ENCODE measurements around the gene BCO1.

BCO1 gene

GRCh38 chr16:81232740-81233367 is 5.6 kb upstream of the BCO1 start:
- DNase-seq (ENCODE audit: low spot score), result no peak

- no peak for DNase-seq (ENCODE audit: low spot score)
Observed at GRCh38 chr16:81237282-81237681, 1.2 kb upstream of the BCO1 start.

- DNase-seq (ENCODE audit: low spot score), result no peak
Observed at GRCh38 chr16:81237942-81238295, 570 bp upstream of the BCO1 start.

DNA sequence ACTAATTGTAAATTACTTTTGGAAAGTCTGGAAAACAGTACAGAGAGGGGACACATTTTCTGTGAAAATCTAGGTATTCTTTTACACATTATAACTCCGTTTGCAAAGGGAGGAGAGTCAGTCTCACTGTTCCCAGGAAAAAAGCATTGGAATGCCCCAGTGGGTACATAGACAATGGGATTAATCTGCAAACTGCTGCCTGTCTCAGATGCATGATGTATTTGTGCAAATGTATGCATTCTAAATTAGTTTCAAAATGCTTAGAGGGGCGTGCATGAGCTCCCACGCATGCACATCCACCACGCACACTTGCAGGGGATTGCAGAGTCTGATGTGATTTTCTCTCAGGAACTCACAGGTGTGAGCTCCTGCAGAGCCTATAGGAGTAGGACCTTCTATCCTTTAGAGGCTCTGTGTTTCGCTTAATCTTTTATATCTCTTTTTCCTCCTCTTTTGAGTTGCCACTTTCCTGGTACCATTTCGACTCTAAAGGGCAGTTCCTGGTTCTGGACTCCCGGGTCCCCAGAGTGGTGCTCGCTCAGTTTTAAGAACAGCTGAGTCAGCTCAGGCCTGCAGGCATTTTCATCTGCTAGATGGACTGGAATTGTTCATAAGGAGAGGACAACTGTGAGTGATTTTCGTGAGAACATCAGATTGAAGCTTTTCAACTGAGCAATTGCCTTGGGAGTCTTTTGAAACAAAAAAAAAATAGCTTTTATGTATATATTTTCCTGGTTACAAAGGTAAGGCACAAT is 1.1 kb downstream of the BCO1 start:
- DNase-seq (ENCODE audit: low spot score), result no peak

DNA sequence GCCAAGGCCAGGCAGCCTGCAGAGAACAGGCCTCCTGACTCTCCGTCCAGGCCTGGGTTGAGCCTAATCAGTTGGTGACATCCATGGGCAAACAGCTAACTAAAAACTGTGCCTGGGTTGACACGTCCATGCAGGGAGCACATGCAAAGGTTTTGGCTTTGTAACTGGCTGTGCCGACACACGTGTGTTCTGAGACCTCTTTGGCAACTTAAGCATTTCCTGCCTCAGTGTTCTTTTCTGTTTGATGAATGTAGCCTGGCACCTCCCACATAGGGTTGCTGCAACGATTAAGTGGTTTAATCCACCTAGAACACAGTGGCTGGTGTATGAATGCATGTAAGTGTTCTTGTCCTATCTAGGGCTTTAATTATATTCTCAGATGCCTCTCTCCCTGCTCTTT is 3.2 kb downstream of the BCO1 start:
- DNase-seq (ENCODE audit: low spot score), result no peak

GRCh38 chr16:81242977-81243618 is 4.6 kb downstream of the BCO1 start:
- DNase-seq (ENCODE audit: low spot score), result no peak

- DNase-seq (ENCODE audit: low spot score), result no peak
Observed at GRCh38 chr16:81243942-81244341, 5.5 kb downstream of the BCO1 start.

DNA sequence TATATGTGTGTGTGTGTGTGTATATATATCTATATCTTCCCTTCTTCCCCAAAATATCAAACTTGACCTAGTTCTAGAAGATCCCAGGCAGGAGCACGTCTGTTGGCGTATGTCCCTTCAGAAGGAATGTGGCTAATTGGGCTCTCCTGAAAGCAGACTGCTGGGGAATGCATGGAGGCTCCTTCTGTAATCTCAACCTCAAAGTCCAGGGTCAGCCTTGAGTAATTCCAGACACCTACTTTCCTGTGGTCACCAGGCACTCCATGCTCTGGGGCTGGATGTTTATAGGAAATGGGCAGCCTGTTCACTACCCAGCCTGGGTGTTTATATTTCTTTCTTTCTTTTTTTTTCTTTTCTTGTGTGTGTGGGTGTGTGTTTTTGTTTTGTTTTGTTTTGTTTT is 13.4 kb downstream of the BCO1 start:
- DNase-seq (ENCODE audit: low spot score), result no peak

DNA sequence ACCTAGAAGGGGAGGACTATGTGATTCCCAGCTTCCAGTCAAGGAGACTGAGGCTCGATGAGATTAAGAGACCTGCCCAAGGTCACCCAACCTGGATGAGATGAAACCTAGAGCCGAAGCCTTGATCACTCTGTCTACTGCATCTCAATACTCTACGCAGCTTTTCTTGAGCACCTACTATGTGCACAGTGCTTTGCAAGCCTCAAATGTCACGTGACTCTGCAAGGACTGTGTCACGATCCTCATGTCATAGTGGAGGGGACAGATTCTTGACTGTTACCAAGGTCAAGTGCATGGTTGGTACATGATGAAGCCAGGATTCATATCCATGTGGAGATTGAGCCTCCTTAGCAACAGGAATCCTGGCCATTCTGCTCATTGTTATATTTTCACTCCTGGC is 14.7 kb downstream of the BCO1 start:
- DNase-seq (ENCODE audit: low spot score), result no peak

GRCh38 chr16:81254922-81255526 is 16.5 kb downstream of the BCO1 start:
- DNase-seq (ENCODE audit: low spot score), result no peak

DNA sequence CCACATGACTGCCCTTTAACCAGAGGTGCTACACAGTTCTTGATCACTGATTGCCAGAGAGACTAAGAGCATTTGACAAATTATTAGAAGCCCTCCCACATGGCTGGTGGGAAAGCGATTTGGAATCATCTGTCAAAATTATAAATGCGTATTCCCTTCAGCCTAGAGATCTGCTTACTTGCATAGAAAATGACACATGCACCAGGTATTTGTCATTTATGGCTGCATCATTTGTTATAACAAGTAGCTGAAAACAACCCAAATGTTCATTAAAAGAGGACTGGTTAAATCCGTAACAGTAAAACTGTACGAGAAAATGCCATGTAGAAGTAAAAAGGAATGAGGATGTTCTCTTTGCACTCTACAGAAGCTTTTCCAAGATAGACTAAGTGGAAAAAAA is 21.4 kb downstream of the BCO1 start:
- no peak for DNase-seq (ENCODE audit: low spot score)

DNA sequence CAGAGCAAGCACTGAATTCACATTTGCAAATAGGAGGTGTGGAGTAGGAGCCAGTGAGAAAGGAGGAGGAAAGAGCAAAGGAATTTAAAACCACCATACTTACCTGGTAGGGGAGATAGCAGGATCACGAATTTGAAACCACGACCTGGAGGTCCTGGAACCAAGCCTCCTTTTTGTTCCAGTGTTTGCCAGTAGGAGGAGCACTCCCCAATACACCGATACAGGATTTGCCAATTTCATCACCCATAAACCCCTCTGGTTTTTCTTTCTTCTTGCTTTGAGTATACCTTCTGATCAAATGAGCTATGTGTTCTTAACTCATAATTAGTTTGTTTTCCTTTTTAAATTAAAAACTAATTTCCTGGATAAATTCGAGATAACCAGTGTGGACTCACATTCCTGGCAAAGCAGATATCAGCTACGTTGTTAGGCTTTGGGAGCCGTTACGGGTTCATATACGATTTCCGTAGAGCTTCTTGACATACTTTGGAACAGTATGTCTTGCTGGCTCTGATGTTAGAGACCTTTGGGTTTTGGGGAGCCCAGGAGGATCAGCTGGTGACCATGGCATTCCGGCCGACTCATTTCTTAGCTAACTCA is 22.7 kb downstream of the BCO1 start:
- peak; percentile 27 for DNase-seq (ENCODE audit: low spot score)

DNA sequence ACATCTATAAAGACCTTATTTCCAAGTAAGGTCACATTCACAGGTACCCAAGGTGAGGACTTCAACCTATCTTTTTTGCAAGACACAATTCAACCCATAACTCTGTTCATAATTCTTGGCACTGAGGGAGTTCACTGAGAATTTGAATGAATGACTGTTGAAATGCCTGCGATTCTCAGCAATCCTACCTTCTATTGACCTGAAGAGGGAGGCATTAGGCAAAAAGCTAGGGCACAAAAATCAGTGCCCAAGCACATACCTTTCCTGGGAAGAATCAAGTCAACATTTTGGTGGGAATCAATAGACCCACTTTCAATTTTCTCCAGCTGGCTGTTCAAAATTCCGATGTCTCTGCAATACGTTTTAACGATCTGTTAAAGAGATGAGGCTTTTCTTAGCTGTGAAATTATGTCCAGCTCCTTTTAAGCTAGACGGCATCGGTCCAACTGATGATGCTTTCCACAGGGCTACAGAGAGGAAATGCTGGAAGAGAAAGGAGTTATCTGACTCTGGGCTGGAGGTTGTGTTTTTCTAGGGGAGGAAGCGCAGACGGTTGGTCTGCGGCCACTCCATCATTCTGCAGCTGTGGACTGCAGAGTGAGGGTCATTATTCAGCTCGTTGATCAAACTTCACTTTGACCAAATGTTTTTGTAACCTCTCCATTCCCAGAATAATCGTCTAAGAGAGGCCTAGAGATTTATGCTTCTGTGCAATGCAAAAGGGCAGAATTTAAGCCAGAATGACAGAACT is 25.2 kb downstream of the BCO1 start:
- no peak for DNase-seq (ENCODE audit: low spot score)

GRCh38 chr16:81264386-81264785 is 25.9 kb downstream of the BCO1 start:
- no peak for DNase-seq (ENCODE audit: low spot score)

GRCh38 chr16:81265052-81265451 is 26.6 kb downstream of the BCO1 start:
- no peak for DNase-seq (ENCODE audit: low spot score)

GRCh38 chr16:81265658-81266451 is 27.4 kb downstream of the BCO1 start:
- DNase-seq (ENCODE audit: low spot score), result no peak

GRCh38 chr16:81266680-81267095 is 28.2 kb downstream of the BCO1 start:
- no peak for DNase-seq (ENCODE audit: low spot score)

DNA sequence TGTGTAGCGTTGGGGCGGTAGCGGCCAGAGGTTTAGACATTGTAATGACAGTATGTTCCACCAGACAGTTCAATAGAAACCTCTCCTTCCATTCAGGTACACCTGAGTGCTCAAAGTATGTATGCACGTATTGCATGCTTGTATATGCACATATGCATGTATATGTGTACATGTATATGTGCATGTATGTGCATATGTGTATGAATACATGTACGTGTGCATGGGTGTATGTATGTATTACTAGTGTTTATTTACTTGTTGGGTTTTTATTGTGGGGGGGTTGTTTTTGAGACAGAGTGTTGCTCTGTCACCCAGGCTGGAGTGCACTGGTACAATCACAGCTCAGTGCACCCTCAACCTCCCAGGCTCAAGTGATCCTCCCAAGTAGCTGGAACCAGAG is 30.0 kb downstream of the BCO1 start:
- DNase-seq (ENCODE audit: low spot score), result no peak

GRCh38 chr16:81273223-81273950 is 34.9 kb downstream of the BCO1 start:
- no peak for DNase-seq (ENCODE audit: low spot score)

DNA sequence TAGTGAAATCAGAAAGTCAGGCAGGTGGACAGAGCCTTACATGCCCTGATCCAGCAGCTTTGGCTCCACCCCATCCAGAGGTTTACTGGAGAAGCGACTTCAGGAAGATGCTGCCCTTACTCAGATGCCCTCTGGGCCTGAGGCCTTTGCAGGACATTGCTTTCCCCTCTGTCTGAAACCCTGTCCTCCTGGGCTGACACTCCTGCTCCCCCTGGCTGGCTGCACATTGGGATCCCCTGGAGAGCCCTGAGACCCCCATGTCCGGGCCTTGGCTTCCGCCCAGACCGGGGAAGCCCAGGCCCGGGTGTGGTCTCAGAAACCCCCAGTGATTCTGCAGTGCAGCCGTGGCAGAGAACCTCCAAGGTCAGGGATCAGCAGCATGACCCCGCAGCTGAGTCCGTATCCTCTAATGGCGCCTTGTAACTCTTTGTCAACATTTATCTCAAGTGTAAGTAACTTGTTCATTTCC is 36.6 kb downstream of the BCO1 start:
- no peak for DNase-seq (ENCODE audit: low spot score)

All from CD4-positive, alpha-beta T cell treated with Interleukin-2 at 100 ng/mL for 4 hours (primary cell).